Vagina (tissue), 2 donors: ENCODE data around the gene CCDC38.

ENCODE experiments used
- POLR2A ChIP-seq, 2 donors: fragments of 450-650 bp; IDR thresholded peaks; one replicate each; pipeline ENCODE4 v1.6.1; 2017; ENCODE audit warnings: antibody characterized with exemption in 2 of 2, mild to moderate bottlenecking in 2 of 2, moderate library complexity in 2 of 2
- TF ChIP-seq, protein P1 (sequence below), 3 experiments: fragments of 450-650 bp in 2 of 3; fragments of 200-600 bp in 1 of 3; sonication (generic) in 1 of 3; IDR thresholded peaks; one replicate each; pipeline ENCODE4 v1.5.1; 2017 to 2019; ENCODE audit warnings: antibody characterized with exemption in 3 of 3, mild to moderate bottlenecking in 2 of 3, moderate library complexity in 2 of 3

DNA sequence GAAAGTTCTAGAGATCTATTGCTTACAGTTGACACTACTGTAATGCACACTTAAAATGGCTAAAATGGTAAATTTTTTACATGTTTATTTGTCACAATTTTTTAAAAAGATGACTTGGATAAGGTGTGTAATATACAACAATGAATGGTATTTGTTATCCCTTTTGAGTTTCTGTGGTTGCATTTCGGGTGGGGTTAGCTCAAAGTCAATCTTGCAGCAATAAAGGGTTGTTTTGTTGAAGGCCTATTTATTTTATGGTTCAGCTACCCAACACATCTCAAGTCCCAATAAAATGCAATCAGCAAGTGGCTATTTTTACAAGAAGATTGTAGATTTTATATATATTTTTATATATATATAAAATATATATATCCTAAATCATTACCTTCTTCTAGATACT lies 61.5 kb downstream of the CCDC38 start:
- TF ChIP-seq, protein P1, sequence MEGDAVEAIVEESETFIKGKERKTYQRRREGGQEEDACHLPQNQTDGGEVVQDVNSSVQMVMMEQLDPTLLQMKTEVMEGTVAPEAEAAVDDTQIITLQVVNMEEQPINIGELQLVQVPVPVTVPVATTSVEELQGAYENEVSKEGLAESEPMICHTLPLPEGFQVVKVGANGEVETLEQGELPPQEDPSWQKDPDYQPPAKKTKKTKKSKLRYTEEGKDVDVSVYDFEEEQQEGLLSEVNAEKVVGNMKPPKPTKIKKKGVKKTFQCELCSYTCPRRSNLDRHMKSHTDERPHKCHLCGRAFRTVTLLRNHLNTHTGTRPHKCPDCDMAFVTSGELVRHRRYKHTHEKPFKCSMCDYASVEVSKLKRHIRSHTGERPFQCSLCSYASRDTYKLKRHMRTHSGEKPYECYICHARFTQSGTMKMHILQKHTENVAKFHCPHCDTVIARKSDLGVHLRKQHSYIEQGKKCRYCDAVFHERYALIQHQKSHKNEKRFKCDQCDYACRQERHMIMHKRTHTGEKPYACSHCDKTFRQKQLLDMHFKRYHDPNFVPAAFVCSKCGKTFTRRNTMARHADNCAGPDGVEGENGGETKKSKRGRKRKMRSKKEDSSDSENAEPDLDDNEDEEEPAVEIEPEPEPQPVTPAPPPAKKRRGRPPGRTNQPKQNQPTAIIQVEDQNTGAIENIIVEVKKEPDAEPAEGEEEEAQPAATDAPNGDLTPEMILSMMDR (IDR thresholded peaks at IDR 0.05): no peak
- TF ChIP-seq POLR2A (IDR thresholded peaks at IDR 0.05): no peak
